IPS-18a (cell line): ENCODE results near the gene GMDS.

ENCODE experiments used
- H3K27ac ChIP-seq: one replicate; pipeline ENCODE4 v1.5.1; 2013; ENCODE audit warnings: low read length
- H3K27me3 ChIP-seq: one replicate; pipeline ENCODE4 v1.6.1; 2013; ENCODE audit warnings: mild to moderate bottlenecking, low read length; ENCODE audit not compliant: control insufficient read depth, insufficient read depth
- H3K36me3 ChIP-seq: one replicate; pipeline ENCODE4 v1.6.1; 2013; ENCODE audit warnings: low read depth, low read length; ENCODE audit not compliant: control insufficient read depth
- H3K4me1 ChIP-seq: one replicate; pipeline ENCODE4 v1.6.1; 2013; ENCODE audit warnings: low read depth, low read length; ENCODE audit not compliant: control insufficient read depth
- H3K4me3 ChIP-seq: one replicate; pipeline ENCODE4 v1.5.1; 2013; ENCODE audit warnings: low read length
- H3K9ac ChIP-seq: one replicate; pipeline ENCODE4 v1.6.1; 2013; ENCODE audit warnings: mild to moderate bottlenecking, low read length, moderate library complexity
- H3K9me3 ChIP-seq: one replicate; pipeline ENCODE4 v1.6.1; 2013; ENCODE audit warnings: low read depth, low read length; ENCODE audit not compliant: control insufficient read depth

The GMDS gene

GRCh38 chr6:2026133-2026532 is 219.3 kb downstream of the GMDS start:
- Histone ChIP-seq H3K9me3 (no peaks in the 10 kb centered on the region), H3K36me3 (no peaks in the 10 kb centered on the region), H3K27me3 (no peaks in the 10 kb centered on the region), H3K27ac (no peak overlapping the region), H3K4me1 (peaks cover 29% of the 10 kb centered on the region), H3K9ac (no peak overlapping the region), H3K4me3 (no peak overlapping the region)

- H3K9ac ChIP-seq, result no peak overlapping the region
- H3K36me3 ChIP-seq, result no peaks in the 10 kb centered on the region
- H3K27ac ChIP-seq, result no peak overlapping the region
- no peaks in the 10 kb centered on the region for H3K9me3 ChIP-seq
- peaks cover 16% of the 10 kb centered on the region for H3K4me1 ChIP-seq
- H3K27me3 ChIP-seq, result no peaks in the 10 kb centered on the region
- H3K4me3 ChIP-seq, result no peak overlapping the region
Measured at GRCh38 chr6:2021713-2022125, 223.7 kb downstream of the GMDS start.

GRCh38 chr6:2020909-2021308 is 224.5 kb downstream of the GMDS start:
- Histone ChIP-seq H3K36me3 (no peaks in the 10 kb centered on the region), H3K27me3 (no peaks in the 10 kb centered on the region), H3K4me1 (peaks cover 12% of the 10 kb centered on the region), H3K9me3 (no peaks in the 10 kb centered on the region), H3K27ac (no peak overlapping the region), H3K9ac (no peak overlapping the region), H3K4me3 (no peak overlapping the region)

GRCh38 chr6:2019051-2019450 is 226.4 kb downstream of the GMDS start:
- H3K9me3 ChIP-seq, result no peaks in the 10 kb centered on the region
- H3K4me3 ChIP-seq, result no peak overlapping the region
- H3K27me3 ChIP-seq, result no peaks in the 10 kb centered on the region
- H3K9ac ChIP-seq, result no peak overlapping the region
- no peaks in the 10 kb centered on the region for H3K36me3 ChIP-seq
- no peak overlapping the region for H3K27ac ChIP-seq
- peaks cover 11% of the 10 kb centered on the region for H3K4me1 ChIP-seq

- Histone ChIP-seq H3K36me3 (no peaks in the 10 kb centered on the region), H3K4me3 (no peak overlapping the region), H3K27me3 (no peaks in the 10 kb centered on the region), H3K9me3 (no peaks in the 10 kb centered on the region), H3K4me1 (peaks cover 5% of the 10 kb centered on the region), H3K9ac (no peak overlapping the region), H3K27ac (no peak overlapping the region)
Measured at GRCh38 chr6:2016040-2016439, 229.4 kb downstream of the GMDS start.

- H3K9me3 ChIP-seq, result no peaks in the 10 kb centered on the region
Measured at GRCh38 chr6:2008383-2008976, 236.9 kb downstream of the GMDS start.

GRCh38 chr6:2007165-2007564 is 238.2 kb downstream of the GMDS start:
- no peaks in the 10 kb centered on the region for H3K27me3 ChIP-seq
- no peak overlapping the region for H3K9ac ChIP-seq
- no peaks in the 10 kb centered on the region for H3K36me3 ChIP-seq
- H3K4me3 ChIP-seq, result no peak overlapping the region
- no peaks in the 10 kb centered on the region for H3K4me1 ChIP-seq
- no peak overlapping the region for H3K27ac ChIP-seq
- H3K9me3 ChIP-seq, result no peaks in the 10 kb centered on the region

More at GRCh38 chr6:2008383-2008976, 236.9 kb downstream of the GMDS start:
- Histone ChIP-seq H3K27ac (no peak overlapping the region), H3K27me3 (no peaks in the 10 kb centered on the region), H3K36me3 (no peaks in the 10 kb centered on the region), H3K4me3 (no peak overlapping the region), H3K9ac (no peak overlapping the region), H3K4me1 (no peaks in the 10 kb centered on the region)

- H3K4me1 ChIP-seq, result no peaks in the 10 kb centered on the region
- no peak overlapping the region for H3K27ac ChIP-seq
- no peaks in the 10 kb centered on the region for H3K36me3 ChIP-seq
- H3K9me3 ChIP-seq, result no peaks in the 10 kb centered on the region
- no peak overlapping the region for H3K4me3 ChIP-seq
- no peak overlapping the region for H3K9ac ChIP-seq
- H3K27me3 ChIP-seq, result no peaks in the 10 kb centered on the region
Measured at GRCh38 chr6:2004888-2005287, 240.5 kb downstream of the GMDS start.

- no peak overlapping the region for H3K9ac ChIP-seq
- no peak overlapping the region for H3K4me3 ChIP-seq
- H3K27me3 ChIP-seq, result no peaks in the 10 kb centered on the region
- no peaks in the 10 kb centered on the region for H3K9me3 ChIP-seq
- no peaks in the 10 kb centered on the region for H3K36me3 ChIP-seq
- H3K4me1 ChIP-seq, result no peaks in the 10 kb centered on the region
- H3K27ac ChIP-seq, result no peak overlapping the region
Measured at GRCh38 chr6:2000962-2001361, 244.4 kb downstream of the GMDS start.

- no peak overlapping the region for H3K4me3 ChIP-seq
- no peaks in the 10 kb centered on the region for H3K9me3 ChIP-seq
- no peak overlapping the region for H3K27ac ChIP-seq
- H3K36me3 ChIP-seq, result no peaks in the 10 kb centered on the region
- no peaks in the 10 kb centered on the region for H3K27me3 ChIP-seq
- no peaks in the 10 kb centered on the region for H3K4me1 ChIP-seq
- H3K9ac ChIP-seq, result no peak overlapping the region
Measured at GRCh38 chr6:1997702-1998101, 247.7 kb downstream of the GMDS start.

GRCh38 chr6:1995636-1996035 is 249.8 kb downstream of the GMDS start:
- Histone ChIP-seq H3K9me3 (no peaks in the 10 kb centered on the region), H3K9ac (no peak overlapping the region), H3K27me3 (no peaks in the 10 kb centered on the region), H3K27ac (no peak overlapping the region), H3K4me1 (no peaks in the 10 kb centered on the region), H3K4me3 (no peak overlapping the region), H3K36me3 (no peaks in the 10 kb centered on the region)

GRCh38 chr6:1993042-1993441 is 252.4 kb downstream of the GMDS start:
- Histone ChIP-seq H3K4me3 (no peak overlapping the region), H3K27ac (no peak overlapping the region), H3K27me3 (no peaks in the 10 kb centered on the region), H3K9ac (no peak overlapping the region), H3K4me1 (no peaks in the 10 kb centered on the region), H3K36me3 (no peaks in the 10 kb centered on the region), H3K9me3 (no peaks in the 10 kb centered on the region)
